Sciatic nerve (tissue), 2 donors: Measurements from ENCODE around the gene TRIM23. TPM values are rescaled to one million over a fixed set of nuclear protein-coding genes. Genes with fewer than 3 reads are reported as not detected.
A peak's percentile ranks its signal among the peaks of the same experiment; 100 is the strongest.

ENCODE experiments used
- ATAC-seq: fragments of 200-7000 bp; cut with Tn5 transposase; one replicate; pipeline ENCODE4 v1.9.1; 2020; ENCODE audit warnings: mild to moderate bottlenecking, moderate library complexity
- DNase-seq: peaks from one replicate; pipeline ENCODE4 v3.0.0-alpha.2; 2020; ENCODE audit warnings: low spot score
- intact Hi-C: fragments of 100-400 bp; cut with DNase I; formaldehyde crosslinking; loops from one replicate; pipeline ENCODE4 v1.14.2; 2022
- total RNA-seq: library from RNA; stranded (reverse); fragmentation: NEBNext Ultra II Directional; extraction: Animal tissue kit (Norgen Biotek cat#: 25700); gene quantifications from one replicate; pipeline ENCODE4 v1.2.1, GENCODE V29; 2021
- donor health status: DM: no; HTN: no; CAD: no.
- donor health status: DM: no; HTN: no; CAD: no.

The TRIM23 gene
- total RNA-seq, 1 donor from 2014 or later: 28.4 TPM

- DNase-seq: no peak
- ATAC-seq: no peak
- intact Hi-C loops: no loop called here
Measured at GRCh38 chr5:65577141-65577540, 47.0 kb downstream of the TRIM23 start.

DNA sequence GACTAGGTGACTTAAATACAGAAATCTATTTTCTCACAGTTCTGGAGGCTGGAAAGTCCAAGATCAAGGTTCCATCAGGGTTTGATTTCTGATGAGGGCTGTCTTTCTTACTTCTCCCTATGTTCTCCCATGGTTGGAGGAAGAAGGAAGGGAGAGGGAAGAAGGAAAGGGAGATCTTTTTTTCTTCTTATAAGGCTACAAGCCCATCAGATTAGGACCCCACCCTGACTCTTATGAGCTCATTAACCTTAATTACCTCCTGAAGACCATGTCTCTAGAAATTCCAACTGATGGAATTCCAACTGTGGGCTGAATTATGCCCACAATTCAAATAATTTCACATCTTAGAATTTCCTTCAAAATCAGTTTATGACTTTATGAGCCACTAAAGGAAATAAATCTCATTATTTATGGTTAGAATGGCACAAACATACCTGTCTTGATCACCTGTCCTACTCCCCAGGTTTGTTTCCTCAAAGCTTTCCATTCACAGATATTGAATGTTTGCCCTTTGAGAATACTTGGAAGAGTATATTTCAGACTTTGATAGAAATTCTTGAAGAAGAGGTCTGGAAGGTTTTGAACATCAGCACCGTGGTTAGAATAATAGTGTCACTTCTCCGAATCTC is 53.4 kb downstream of the TRIM23 start:
- no peak for ATAC-seq

GRCh38 chr5:65566505-65566904 is 57.6 kb downstream of the TRIM23 start:
- DNase-seq: no peak
- intact Hi-C loops: no loop called here
- ATAC-seq: no peak

More for the DNA sequence above, 53.4 kb downstream of the TRIM23 start:
- intact Hi-C loops: no loop called here
- no peak for DNase-seq

- intact Hi-C loops: no loop called here
- DNase-seq (no peak), ATAC-seq (no peak)
Measured at GRCh38 chr5:65563777-65564176, 60.4 kb downstream of the TRIM23 start.

DNA sequence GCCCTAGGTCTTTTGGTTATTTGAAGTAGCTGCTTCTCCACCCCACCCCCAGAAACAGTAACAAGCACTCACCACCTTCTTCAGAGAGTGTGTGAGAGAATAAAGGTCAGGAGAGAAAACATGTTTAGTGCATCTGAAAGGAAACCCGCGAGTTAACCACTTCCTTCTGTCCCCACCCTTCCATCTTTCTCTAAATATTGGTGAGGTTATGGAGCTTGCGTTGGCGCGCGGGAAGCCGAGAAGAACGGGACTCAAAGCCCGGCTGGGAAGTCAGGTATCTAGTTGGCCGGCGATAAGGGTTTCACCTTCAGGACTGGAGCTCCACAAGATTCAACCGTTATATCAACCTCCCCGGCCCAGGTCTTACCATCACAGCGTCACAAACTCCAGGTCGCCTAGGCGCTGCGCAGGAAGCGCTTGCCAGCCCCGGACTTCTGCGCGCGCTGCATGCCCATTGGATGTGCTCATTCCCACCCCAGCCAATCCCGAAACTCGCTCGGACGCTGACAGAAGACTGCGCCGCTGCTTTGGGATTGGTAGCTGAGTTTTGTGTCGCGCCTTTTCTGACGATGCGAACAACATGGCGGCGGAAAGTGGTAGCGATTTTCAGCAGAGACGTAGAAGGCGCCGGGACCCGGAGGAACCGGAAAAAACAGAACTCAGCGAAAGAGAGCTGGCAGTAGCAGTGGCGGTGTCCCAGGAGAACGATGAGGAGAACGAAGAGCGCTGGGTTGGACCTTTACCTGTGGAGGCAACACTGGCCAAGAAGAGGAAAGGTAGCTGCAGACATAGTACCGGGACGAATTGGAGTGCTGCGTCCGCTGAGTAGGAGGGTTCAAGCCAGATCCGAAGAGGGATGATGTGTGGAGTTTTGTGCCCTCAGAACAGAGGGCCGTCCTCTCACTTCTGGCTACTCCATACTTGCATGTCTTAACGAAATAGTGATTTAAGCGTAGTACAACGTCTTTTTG is 61.1 kb downstream of the TRIM23 start, which contains the start of the genes CENPK and PPWD1:
CENPK (minus strand) TSS at position 438 of the 971 bp plus-strand sequence. CDS start 8,261 bp downstream, outside the sequence.
PPWD1 (plus strand) TSS at position 566 of the 971 bp plus-strand sequence; CDS start at position 581, 15 bp downstream.
- ATAC-seq: peak; percentile 100
- DNase-seq: peak; percentile 95
- intact Hi-C loops: no loop called here

DNA sequence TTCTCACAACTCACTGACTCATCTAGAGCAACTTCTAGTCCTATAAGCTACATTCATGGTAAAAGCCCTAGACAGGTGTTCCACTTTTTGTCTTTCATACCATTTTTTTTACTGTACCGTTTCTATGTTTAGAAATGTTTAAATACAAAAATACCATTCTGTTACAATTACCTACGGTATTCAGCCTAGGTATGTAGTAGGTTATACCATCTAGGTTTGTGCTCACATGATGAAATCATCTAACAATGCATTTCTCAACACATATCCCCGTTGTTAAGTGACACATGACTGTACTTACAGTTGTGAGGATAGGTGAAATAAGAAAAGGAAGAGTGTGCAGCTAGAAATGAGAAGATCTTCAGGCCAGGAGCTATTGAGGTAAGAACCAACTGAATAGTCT is 67.4 kb downstream of the TRIM23 start:
- intact Hi-C loops: no loop called here
- no peak for DNase-seq
- no peak for ATAC-seq

DNA sequence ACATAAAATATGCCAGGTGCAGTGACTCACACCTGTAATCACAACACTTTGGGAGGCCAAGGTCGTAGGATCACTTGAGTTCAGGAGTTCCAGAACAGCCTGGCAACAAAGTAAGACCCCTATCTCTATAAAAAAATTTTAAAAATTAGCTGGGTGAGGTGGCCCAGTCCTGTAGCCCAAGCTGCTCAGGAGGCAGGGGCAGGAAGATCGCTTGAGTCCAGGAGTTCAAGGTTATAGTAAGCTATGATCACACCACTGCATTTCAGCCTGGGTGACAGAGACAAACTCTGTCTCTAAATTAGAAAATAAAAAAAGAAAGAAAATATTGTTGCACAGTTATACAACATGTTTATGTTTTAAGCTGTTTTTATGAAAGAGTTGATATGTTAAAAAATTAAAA is 68.0 kb downstream of the TRIM23 start:
- no peak for DNase-seq
- intact Hi-C loops: no loop called here
- no peak for ATAC-seq

- DNase-seq (no peak), ATAC-seq (no peak)
- intact Hi-C loops: no loop called here
Measured at GRCh38 chr5:65555287-65555686, 68.8 kb downstream of the TRIM23 start.

DNA sequence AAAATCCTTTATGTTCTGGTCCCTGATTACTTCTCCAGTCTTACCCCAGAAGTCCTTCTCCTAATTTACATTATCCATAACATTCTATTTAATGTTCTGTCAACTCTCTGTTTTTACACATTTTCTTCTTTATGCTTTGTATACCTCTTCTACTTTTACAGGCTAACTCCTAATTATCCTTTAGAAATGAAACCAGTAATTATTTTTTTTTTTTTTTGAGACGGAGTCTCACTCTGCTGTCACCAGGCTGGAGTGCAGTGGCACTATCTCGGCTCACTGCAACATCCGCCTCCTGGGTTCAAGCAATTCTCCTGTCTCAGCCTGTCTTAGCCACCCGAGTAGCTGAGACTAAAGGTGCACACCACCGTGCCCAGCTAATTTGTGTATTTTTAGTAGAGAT is 70.2 kb downstream of the TRIM23 start:
- DNase-seq (no peak), ATAC-seq (no peak)

DNA sequence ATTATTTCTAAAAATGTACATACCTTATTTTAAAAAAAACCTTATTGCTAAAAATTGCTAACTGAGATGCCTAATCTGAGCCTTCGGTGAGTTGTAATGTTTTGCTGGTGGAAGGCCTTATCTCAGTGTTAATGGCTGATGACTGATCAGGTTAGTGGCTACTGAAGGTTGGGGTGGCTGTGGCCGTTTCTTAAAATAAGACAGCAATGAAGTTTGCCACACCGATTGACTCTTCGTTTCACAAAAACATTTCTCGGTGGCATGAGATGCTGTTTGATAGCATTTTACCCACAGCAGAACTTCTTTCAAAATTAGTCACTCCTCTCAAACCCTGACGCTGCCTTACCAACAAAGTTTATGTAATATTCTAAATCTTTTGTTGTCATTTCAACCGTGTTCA is 75.9 kb downstream of the TRIM23 start:
- ATAC-seq: no peak
- DNase-seq: no peak
- intact Hi-C loops: no loop called here

More for the DNA sequence above, 70.2 kb downstream of the TRIM23 start:
- intact Hi-C loops: no loop called here

DNA sequence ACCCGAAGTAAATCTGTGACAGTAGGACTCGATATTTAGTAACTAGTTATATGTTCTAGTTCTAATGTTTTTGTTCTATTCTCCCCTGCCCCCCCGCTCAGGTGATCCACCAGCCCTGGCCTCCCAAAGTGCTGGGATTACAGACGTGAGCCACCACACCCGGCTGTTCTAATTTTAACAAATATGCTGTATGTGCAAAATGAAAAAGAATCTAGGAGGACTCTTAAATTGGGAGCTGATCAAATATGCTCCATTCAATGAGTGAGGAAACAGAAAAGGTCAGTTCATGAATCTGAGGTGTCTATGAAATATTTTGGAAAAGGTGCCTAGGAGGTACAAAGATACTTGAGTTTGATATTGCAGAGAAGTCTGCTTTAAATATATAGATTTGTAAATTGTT is 78.0 kb downstream of the TRIM23 start:
- intact Hi-C loops: no loop called here
- DNase-seq: no peak
- no peak for ATAC-seq

DNA sequence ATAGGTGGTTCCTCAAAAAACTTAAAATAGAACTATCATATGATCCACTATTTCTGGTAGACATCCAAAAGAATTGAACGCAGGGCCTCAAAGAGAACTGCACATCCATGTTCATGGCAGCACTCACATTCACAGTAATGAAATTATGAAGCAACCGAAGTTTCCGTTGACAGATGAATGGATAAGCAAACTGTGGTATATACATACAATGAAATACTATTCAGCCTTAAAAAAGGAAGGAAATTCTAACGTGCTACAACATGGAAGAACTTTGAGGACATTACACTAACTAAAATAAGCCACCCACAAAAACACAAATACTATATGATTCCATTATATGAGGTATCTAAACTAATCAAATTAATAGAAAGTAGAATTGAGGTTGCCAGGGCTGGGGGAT is 79.7 kb downstream of the TRIM23 start:
- intact Hi-C loops: no loop called here
- DNase-seq: no peak
- ATAC-seq: no peak

GRCh38 chr5:65539827-65540226 is 84.3 kb downstream of the TRIM23 start:
- DNase-seq (no peak), ATAC-seq (no peak)
- intact Hi-C loops: no loop called here

Other genes with a start within 250 kb of the TRIM23 start
- 3.8 TPM for gene ADAMTS6, start 142.4 kb downstream of the TRIM23 start, total RNA-seq
- gene CENPK, start 61.2 kb downstream of the TRIM23 start, total RNA-seq: 2.1 TPM
- gene PPWD1, start 61.0 kb downstream of the TRIM23 start, total RNA-seq: 47.1 TPM
- gene SHLD3, start 694 bp upstream of the TRIM23 start, total RNA-seq: 3.1 TPM
- gene TRAPPC13, start 694 bp upstream of the TRIM23 start, total RNA-seq: 23.7 TPM
- gene SGTB, start 97.8 kb upstream of the TRIM23 start, total RNA-seq: 18.8 TPM
- gene NLN, start 97.9 kb upstream of the TRIM23 start, total RNA-seq: 24.8 TPM